GM23338 (cell line): Measurements from ENCODE around the gene SPACA7. TPM values are rescaled to one million over a fixed set of nuclear protein-coding genes. Genes with fewer than 3 reads are reported as not detected.

Experiments used
- ATAC-seq: fragments of 200-7000 bp; cut with Tn5 transposase; 3 replicates; pipeline ENCODE4 v1.9.1; 2020
- DNase-seq: peaks from one replicate; pipeline ENCODE4 v3.0.0-alpha.2; 2015; ENCODE audit warnings: low spot score
- H2AFZ ChIP-seq: fragments of 200-600 bp; sonication (generic); 2 replicates; pipeline ENCODE4 v1.8.0; 2016; ENCODE audit warnings: antibody characterized with exemption, mild to moderate bottlenecking, moderate library complexity
- H3F3A ChIP-seq: fragments of 200-600 bp; sonication (generic); replicated peaks from 2 replicates; pipeline ENCODE4 v1.8.0; 2017; ENCODE audit warnings: antibody characterized with exemption, mixed run types, low read depth
- H3K27ac ChIP-seq: fragments of 200-600 bp; sonication (generic); 2 replicates; pipeline ENCODE4 v1.6.1; 2016; ENCODE audit warnings: low read depth
- H3K27me3 ChIP-seq: fragments of 200-600 bp; sonication (generic); 2 replicates; pipeline ENCODE4 v1.8.0; 2016; ENCODE audit warnings: mild to moderate bottlenecking, mixed run types, moderate library complexity; ENCODE audit not compliant: insufficient read depth
- H3K36me3 ChIP-seq: fragments of 200-600 bp; sonication (generic); 2 replicates; pipeline ENCODE4 v1.8.0; 2016; ENCODE audit warnings: mild to moderate bottlenecking; ENCODE audit not compliant: insufficient read depth
- H3K4me1 ChIP-seq: fragments of 200-600 bp; sonication (generic); 2 replicates; pipeline ENCODE4 v1.8.0; 2016; ENCODE audit warnings: mild to moderate bottlenecking, moderate library complexity; ENCODE audit not compliant: insufficient read depth
- H3K4me2 ChIP-seq: fragments of 200-600 bp; sonication (generic); 2 replicates; pipeline ENCODE4 v1.7.1; 2017; ENCODE audit warnings: mixed run types
- H3K4me3 ChIP-seq: fragments of 200-600 bp; sonication (generic); 2 replicates; pipeline ENCODE4 v1.6.1; 2016; ENCODE audit warnings: mixed run types
- H3K79me2 ChIP-seq: fragments of 200-600 bp; sonication (generic); replicated peaks from 2 replicates; pipeline ENCODE4 v1.8.0; 2017; ENCODE audit warnings: mild to moderate bottlenecking; ENCODE audit not compliant: insufficient read depth
- H3K9me2 ChIP-seq: fragments of 200-600 bp; sonication (generic); 2 replicates; pipeline ENCODE4 v1.8.0; 2017; ENCODE audit not compliant: insufficient read depth
- H4K20me1 ChIP-seq: fragments of 200-600 bp; sonication (generic); replicated peaks from 2 replicates; pipeline ENCODE4 v1.8.0; 2017; ENCODE audit warnings: mild to moderate bottlenecking; ENCODE audit not compliant: insufficient read depth
- H3K27ac Mint-ChIP-seq: 2 replicates; pipeline ENCODE4 v1.8.0; 2020; ENCODE audit warnings: inconsistent platforms, mild to moderate bottlenecking, moderate library complexity, mixed read lengths
- H3K27me3 Mint-ChIP-seq: 3 replicates; pipeline ENCODE4 v1.8.0; 2022; ENCODE audit warnings: low read depth, mild to moderate bottlenecking, moderate library complexity, mixed read lengths, inconsistent platforms; ENCODE audit not compliant: insufficient read depth, poor library complexity
- H3K36me3 Mint-ChIP-seq: 3 replicates; pipeline ENCODE4 v1.8.0; 2021; ENCODE audit warnings: low read depth, mild to moderate bottlenecking, inconsistent platforms, moderate library complexity, mixed read lengths
- H3K4me1 Mint-ChIP-seq: 3 replicates; pipeline ENCODE4 v1.8.0; 2020; ENCODE audit warnings: mild to moderate bottlenecking, inconsistent platforms, mixed read lengths
- H3K4me3 Mint-ChIP-seq: 3 replicates; pipeline ENCODE4 v1.8.0; 2021; ENCODE audit warnings: moderate library complexity, mild to moderate bottlenecking, inconsistent platforms, mixed read lengths
- H3K9me3 Mint-ChIP-seq: 3 replicates; pipeline ENCODE4 v1.8.0; 2020; ENCODE audit warnings: moderate library complexity, mild to moderate bottlenecking, inconsistent platforms, mixed read lengths
- CREB1 ChIP-seq: fragments of 250-450 bp; sonication (Bioruptor Pico); IDR thresholded peaks from 2 replicates; pipeline ENCODE4 v1.5.0; 2020; ENCODE audit warnings: low read depth, mild to moderate bottlenecking, moderate library complexity
- ETS1 ChIP-seq: IDR thresholded peaks from 2 replicates; pipeline ENCODE4 v1.6.1; 2016; ENCODE audit warnings: antibody characterized with exemption
- EZH2 ChIP-seq: fragments of 200-600 bp; sonication (generic); IDR thresholded peaks from one replicate; pipeline ENCODE4 v1.8.0; 2017; ENCODE audit warnings: antibody characterized with exemption, mild to moderate bottlenecking, low read depth; ENCODE audit not compliant: unreplicated experiment
- EZH2phosphoT487 ChIP-seq: fragments of 200-600 bp; sonication (generic); IDR thresholded peaks from one replicate; pipeline ENCODE4 v1.8.1; 2018; ENCODE audit warnings: antibody characterized with exemption; ENCODE audit not compliant: unreplicated experiment
- NANOG ChIP-seq: IDR thresholded peaks from 2 replicates; pipeline ENCODE4 v1.6.1; 2016; ENCODE audit warnings: antibody characterized with exemption, borderline replicate concordance
- REST ChIP-seq: IDR thresholded peaks from one replicate; pipeline ENCODE4 v1.6.1; 2018; ENCODE audit warnings: antibody characterized with exemption; ENCODE audit not compliant: unreplicated experiment
- STAT1 ChIP-seq: IDR thresholded peaks from one replicate; pipeline ENCODE4 v1.6.1; 2016; ENCODE audit warnings: antibody characterized with exemption; ENCODE audit not compliant: unreplicated experiment
- ZNF114 ChIP-seq: fragments of 250-450 bp; sonication (Bioruptor Pico); IDR thresholded peaks from 2 replicates; pipeline ENCODE4 v1.5.0; 2020; ENCODE audit warnings: mild to moderate bottlenecking, moderate library complexity
- ZNF331 ChIP-seq: fragments of 250-450 bp; sonication (Bioruptor Pico); IDR thresholded peaks from 2 replicates; pipeline ENCODE4 v1.5.0; 2020; ENCODE audit warnings: low read depth, mild to moderate bottlenecking, moderate library complexity
- polyA plus RNA-seq: library from polyadenylated mRNA; unstranded; fragments of >200 nt; fragmentation: Nextera tagmentation; extraction: Ambion mirVana; gene quantifications from 2 replicates; pipeline ENCODE4 v1.2.1, GENCODE V29; 2016
- total RNA-seq: library from RNA; depleted of rRNA; stranded (reverse); fragments of >200 nt; shearing (Covaris generic); gene quantifications from 2 replicates; pipeline ENCODE4 v1.2.3, GENCODE V29; 2014
- TF ChIP-seq, protein P1 (sequence below), 2 experiments: fragments of 200-600 bp in 1 of 2; sonication (generic) in 1 of 2; conservative IDR thresholded peaks; 2 replicates each; pipeline versions ENCODE4 v1.5.1 to v1.6.1; 2016 to 2017; ENCODE audit warnings: antibody characterized with exemption in 2 of 2, low read depth in 2 of 2, mild to moderate bottlenecking in 2 of 2, moderate library complexity in 1 of 2

SPACA7 gene
- total and polyA plus RNA-seq, 2 experiments from 2014 or later: not detected

DNA sequence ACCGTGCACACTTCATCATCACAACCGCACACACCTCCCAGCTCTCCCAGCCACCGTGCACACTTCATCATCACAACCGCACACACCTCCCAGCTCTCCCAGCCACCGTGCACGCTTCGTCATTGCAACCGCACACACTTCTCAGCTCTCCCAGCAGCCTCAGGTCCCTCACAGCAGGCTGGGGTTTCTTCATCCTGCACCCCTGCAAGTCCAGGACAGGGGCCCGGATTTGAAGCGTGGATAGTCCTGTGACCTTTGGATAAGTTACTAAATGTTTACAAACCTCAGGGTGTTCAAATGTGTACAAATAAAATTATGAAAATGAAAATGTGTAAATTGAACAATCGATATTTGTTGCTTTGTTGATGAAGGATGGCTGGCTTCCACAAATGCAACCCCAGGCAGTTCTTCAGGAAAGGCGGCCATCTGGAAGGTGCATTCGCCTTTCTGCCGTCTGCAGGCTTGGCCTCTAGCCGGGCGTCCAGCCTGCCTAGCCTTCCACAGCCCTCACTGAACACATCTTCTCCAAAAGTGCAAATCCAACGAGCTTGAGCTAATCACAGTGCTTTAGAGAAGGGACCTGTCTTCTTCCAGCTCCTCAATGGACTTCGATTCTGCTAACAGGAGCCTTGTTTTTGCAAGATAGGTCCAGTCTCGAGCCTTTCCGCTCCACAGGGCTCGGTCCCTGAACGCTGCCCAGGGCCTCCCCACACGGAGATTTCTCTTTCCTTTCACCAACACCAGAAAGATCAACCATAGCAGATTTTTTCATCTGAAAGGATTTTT is 74.2 kb downstream of the SPACA7 start:
- H3K9me2 ChIP-seq: no peaks in the 10 kb centered on the region
- H3F3A ChIP-seq: no peaks in the 10 kb centered on the region
- no peaks in the 10 kb centered on the region for H3K4me1 ChIP-seq
- no peaks in the 10 kb centered on the region for H3K79me2 ChIP-seq
- Mint-ChIP-seq H3K27ac (no peak overlapping the region), H3K4me1 (no peaks in the 10 kb centered on the region), H3K36me3 (no peaks in the 10 kb centered on the region), H3K27me3 (no peaks in the 10 kb centered on the region), H3K9me3 (no peaks in the 10 kb centered on the region), H3K4me3 (no peak overlapping the region)
- no peaks in the 10 kb centered on the region for H4K20me1 ChIP-seq
- no peaks in the 10 kb centered on the region for H3K27me3 ChIP-seq
- no peaks in the 10 kb centered on the region for H3K36me3 ChIP-seq
- no peak overlapping the region for H3K27ac ChIP-seq
- DNase-seq (no peak), ATAC-seq (no peak)
- TF ChIP-seq NANOG: no peak
- TF ChIP-seq, protein P1, sequence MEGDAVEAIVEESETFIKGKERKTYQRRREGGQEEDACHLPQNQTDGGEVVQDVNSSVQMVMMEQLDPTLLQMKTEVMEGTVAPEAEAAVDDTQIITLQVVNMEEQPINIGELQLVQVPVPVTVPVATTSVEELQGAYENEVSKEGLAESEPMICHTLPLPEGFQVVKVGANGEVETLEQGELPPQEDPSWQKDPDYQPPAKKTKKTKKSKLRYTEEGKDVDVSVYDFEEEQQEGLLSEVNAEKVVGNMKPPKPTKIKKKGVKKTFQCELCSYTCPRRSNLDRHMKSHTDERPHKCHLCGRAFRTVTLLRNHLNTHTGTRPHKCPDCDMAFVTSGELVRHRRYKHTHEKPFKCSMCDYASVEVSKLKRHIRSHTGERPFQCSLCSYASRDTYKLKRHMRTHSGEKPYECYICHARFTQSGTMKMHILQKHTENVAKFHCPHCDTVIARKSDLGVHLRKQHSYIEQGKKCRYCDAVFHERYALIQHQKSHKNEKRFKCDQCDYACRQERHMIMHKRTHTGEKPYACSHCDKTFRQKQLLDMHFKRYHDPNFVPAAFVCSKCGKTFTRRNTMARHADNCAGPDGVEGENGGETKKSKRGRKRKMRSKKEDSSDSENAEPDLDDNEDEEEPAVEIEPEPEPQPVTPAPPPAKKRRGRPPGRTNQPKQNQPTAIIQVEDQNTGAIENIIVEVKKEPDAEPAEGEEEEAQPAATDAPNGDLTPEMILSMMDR (conservative IDR thresholded peaks at IDR 0.05; ENCODE audit: low read depth in 2 of 2): no peak
- no peak for TF ChIP-seq STAT1
- TF ChIP-seq ZNF331 (CRISPR knock-in tag): no peak
- no peak overlapping the region for H3K4me2 ChIP-seq
- no peak overlapping the region for H3K4me3 ChIP-seq
- peak overlapping the region; percentile 23; the same call in 1 of the 2 replicates for H2AFZ ChIP-seq

GRCh38 chr13:112450904-112451240 is 74.7 kb downstream of the SPACA7 start:
- no peak overlapping the region for H3K4me3 Mint-ChIP-seq
- Histone ChIP-seq H3K36me3 (no peaks in the 10 kb centered on the region), H2AFZ (peak overlapping the region; percentile 23; the same call in 1 of the 2 replicates), H3K4me1 (no peaks in the 10 kb centered on the region), H3F3A (no peaks in the 10 kb centered on the region), H4K20me1 (no peaks in the 10 kb centered on the region), H3K27ac (no peak overlapping the region), H3K4me2 (no peak overlapping the region), H3K27me3 (no peaks in the 10 kb centered on the region), H3K9me2 (no peaks in the 10 kb centered on the region), H3K4me3 (no peak overlapping the region), H3K79me2 (no peaks in the 10 kb centered on the region)
- H3K36me3 Mint-ChIP-seq: no peaks in the 10 kb centered on the region
- DNase-seq (no peak), ATAC-seq (no peak)
- H3K27me3 Mint-ChIP-seq: no peaks in the 10 kb centered on the region
- H3K27ac Mint-ChIP-seq: no peak overlapping the region
- H3K4me1 Mint-ChIP-seq: no peaks in the 10 kb centered on the region
- H3K9me3 Mint-ChIP-seq: no peaks in the 10 kb centered on the region
- TF ChIP-seq REST (no peak), ZNF331 (CRISPR knock-in tag) (no peak), ZNF114 (CRISPR knock-in tag) (no peak), ETS1 (no peak), EZH2phosphoT487 (no peak), EZH2 (no peak), CREB1 (CRISPR knock-in tag) (no peak)
- TF ChIP-seq, protein P1 (conservative IDR thresholded peaks at IDR 0.05; ENCODE audit: low read depth in 2 of 2): no peak
